SK-N-SH (cell line): ENCODE data around the gene SEPTIN10.

ENCODE experiments used
- CHD2 ChIP-seq: fragments of 150-350 bp; IDR thresholded peaks from 2 replicates; pipeline ENCODE4 v1.6.1; 2018; ENCODE audit warnings: low read length; ENCODE audit not compliant: partially characterized antibody
- CTCF ChIP-seq: fragments of 200-600 bp; sonication (generic); IDR thresholded peaks from 2 replicates; pipeline ENCODE4 v1.6.1; 2017; ENCODE audit warnings: antibody characterized with exemption, mild to moderate bottlenecking, moderate library complexity
- GABPA ChIP-seq: IDR thresholded peaks from 2 replicates; pipeline ENCODE4 v1.4.0; 2012; ENCODE audit warnings: low read depth, mild to moderate bottlenecking
- MEF2A ChIP-seq: IDR thresholded peaks from 2 replicates; pipeline ENCODE4 v1.4.0; 2012; ENCODE audit warnings: low read depth, borderline replicate concordance
- MXI1 ChIP-seq: IDR thresholded peaks from 2 replicates; pipeline ENCODE4 v1.6.1; 2012; ENCODE audit warnings: mild to moderate bottlenecking, low read depth, low read length, improper control_type of control experiment
- POLR2AphosphoS5 ChIP-seq: IDR thresholded peaks from 2 replicates; pipeline ENCODE4 v1.6.1; 2012; ENCODE audit warnings: low read depth, low read length
- RAD21 ChIP-seq: IDR thresholded peaks from 2 replicates; pipeline ENCODE4 v1.6.1; 2012; ENCODE audit warnings: mild to moderate bottlenecking, low read length
- RCOR1 ChIP-seq: fragments of 150-350 bp; IDR thresholded peaks from 2 replicates; pipeline ENCODE4 v1.6.1; 2017; ENCODE audit warnings: antibody characterized with exemption, low read length
- TCF12 ChIP-seq: IDR thresholded peaks from 2 replicates; pipeline ENCODE4 v1.4.0; 2012
- TEAD4 ChIP-seq: IDR thresholded peaks from 2 replicates; pipeline ENCODE4 v1.4.0; 2012; ENCODE audit warnings: mild to moderate bottlenecking, borderline replicate concordance; ENCODE audit not compliant: insufficient read depth
- USF1 ChIP-seq: IDR thresholded peaks from 2 replicates; pipeline ENCODE4 v1.4.0; 2012; ENCODE audit warnings: low read depth, borderline replicate concordance
- USF2 ChIP-seq: fragments of 150-350 bp; IDR thresholded peaks from 2 replicates; pipeline ENCODE4 v1.6.1; 2017; ENCODE audit warnings: antibody characterized with exemption, low read length, low read depth, borderline replicate concordance

- TF ChIP-seq MXI1 (no peak), CTCF (no peak), RAD21 (no peak), POLR2AphosphoS5 (no peak), USF1 (no peak), MEF2A (no peak), RCOR1 (no peak), TCF12 (no peak), TEAD4 (no peak), USF2 (no peak), CHD2 (no peak), GABPA (no peak)
These were observed 5.4 kb upstream of the SEPTIN10 start for GRCh38 chr2:109619032-109619615.
